Neutrophil (primary cell): ENCODE results near the gene TMEM53.

Experiments
- H3K27ac ChIP-seq: fragments of 200-600 bp; sonication (generic); 2 replicates; pipeline ENCODE4 v1.5.1; 2016; ENCODE audit warnings: mild to moderate bottlenecking, moderate library complexity
- H3K27me3 ChIP-seq: fragments of 200-600 bp; sonication (generic); 2 replicates; pipeline ENCODE4 v1.6.0; 2016; ENCODE audit warnings: mild to moderate bottlenecking
- H3K36me3 ChIP-seq: fragments of 200-600 bp; sonication (generic); 2 replicates; pipeline ENCODE4 v1.5.1; 2017
- H3K4me1 ChIP-seq, 2 experiments: fragments of 200-600 bp in 1 of 2; sonication (generic) in 1 of 2; 1 replicate in 1 of 2; 2 replicates in 1 of 2; pipeline versions ENCODE4 v1.5.1 to v1.6.1; 2013 to 2016; ENCODE audit warnings: low read depth in 1 of 2, low read length in 1 of 2, mild to moderate bottlenecking in 1 of 2, moderate library complexity in 1 of 2; ENCODE audit not compliant: control insufficient read depth in 1 of 2, insufficient read depth in 1 of 2
- H3K4me3 ChIP-seq, 2 experiments: fragments of 200-600 bp in 1 of 2; sonication (generic) in 1 of 2; 1 replicate in 1 of 2; 2 replicates in 1 of 2; pipeline ENCODE4 v1.5.1; 2013 to 2016; ENCODE audit warnings: low read depth in 1 of 2, low read length in 1 of 2, mild to moderate bottlenecking in 1 of 2, moderate library complexity in 1 of 2
- H3K9me3 ChIP-seq: fragments of 200-600 bp; sonication (generic); 2 replicates; pipeline ENCODE4 v1.5.1; 2016
- CTCF ChIP-seq: fragments of 200-600 bp; sonication (generic); IDR thresholded peaks from 2 replicates; pipeline ENCODE4 v1.5.1; 2016; ENCODE audit warnings: antibody characterized with exemption

Gene TMEM53

GRCh38 chr1:44644806-44645205, 29.5 kb downstream of the TMEM53 start:
- no peak for TF ChIP-seq CTCF
- Histone ChIP-seq H3K4me1 (no peaks in the 10 kb centered on the region), H3K27ac (no peak overlapping the region), H3K4me3 (no peak overlapping the region), H3K27me3 (no peaks in the 10 kb centered on the region), H3K36me3 (peaks cover 100% of the 10 kb centered on the region), H3K9me3 (no peaks in the 10 kb centered on the region)

- H3K36me3 ChIP-seq, result peaks cover 100% of the 10 kb centered on the region
Observed at GRCh38 chr1:44643721-44644334, 30.5 kb downstream of the TMEM53 start.

GRCh38 chr1:44642925-44643324, 31.4 kb downstream of the TMEM53 start:
- Histone ChIP-seq H3K9me3 (no peaks in the 10 kb centered on the region), H3K36me3 (peaks cover 100% of the 10 kb centered on the region), H3K4me1 (no peaks in the 10 kb centered on the region), H3K27me3 (no peaks in the 10 kb centered on the region), H3K27ac (no peak overlapping the region), H3K4me3 (no peak overlapping the region)
- TF ChIP-seq CTCF, result no peak

More at GRCh38 chr1:44643721-44644334, 30.5 kb downstream of the TMEM53 start:
- Histone ChIP-seq H3K4me1 (no peaks in the 10 kb centered on the region), H3K27me3 (no peaks in the 10 kb centered on the region), H3K9me3 (no peaks in the 10 kb centered on the region), H3K4me3 (no peak overlapping the region), H3K27ac (no peak overlapping the region)
- TF ChIP-seq CTCF, result no peak

- Histone ChIP-seq H3K4me3 (no peak overlapping the region), H3K4me1 (no peaks in the 10 kb centered on the region), H3K9me3 (no peaks in the 10 kb centered on the region), H3K36me3 (peaks cover 100% of the 10 kb centered on the region), H3K27ac (no peak overlapping the region), H3K27me3 (no peaks in the 10 kb centered on the region)
- no peak for TF ChIP-seq CTCF
Observed at GRCh38 chr1:44642255-44642654, 32.0 kb downstream of the TMEM53 start.

- no peaks in the 10 kb centered on the region for H3K27me3 ChIP-seq
- H3K27ac ChIP-seq, result no peak overlapping the region
- no peaks in the 10 kb centered on the region for H3K4me1 ChIP-seq
- TF ChIP-seq CTCF, result no peak
- no peak overlapping the region for H3K4me3 ChIP-seq
- H3K36me3 ChIP-seq, result peaks cover 100% of the 10 kb centered on the region
- no peaks in the 10 kb centered on the region for H3K9me3 ChIP-seq
Observed at GRCh38 chr1:44641126-44642102, 32.9 kb downstream of the TMEM53 start.
